COLO668 (cell line): ENCODE results near the gene RPTOR.

ENCODE experiments used
- DNase-seq: peaks from one replicate; lab custom pipeline; 2025; ENCODE audit not compliant: unreplicated experiment; lab: John Stamatoyannopoulos, UW

RPTOR gene

GRCh38 chr17:80660527-80661198 is 116.0 kb downstream of the RPTOR start:
- no peak for DNase-seq

GRCh38 chr17:80662557-80662956 is 117.9 kb downstream of the RPTOR start:
- DNase-seq = no peak

GRCh38 chr17:80663781-80664206 is 119.2 kb downstream of the RPTOR start:
- no peak for DNase-seq

GRCh38 chr17:80664217-80664790 is 119.7 kb downstream of the RPTOR start:
- no peak for DNase-seq

GRCh38 chr17:80665792-80666191 is 121.2 kb downstream of the RPTOR start:
- DNase-seq = no peak

- DNase-seq = no peak
Observed at GRCh38 chr17:80666867-80667266, 122.2 kb downstream of the RPTOR start.

GRCh38 chr17:80667462-80668277 is 123.0 kb downstream of the RPTOR start:
- DNase-seq = no peak

- DNase-seq = no peak
Observed at GRCh38 chr17:80668375-80669148, 123.9 kb downstream of the RPTOR start.

GRCh38 chr17:80671039-80671824 is 126.6 kb downstream of the RPTOR start:
- no peak for DNase-seq

GRCh38 chr17:80671825-80672110 is 127.1 kb downstream of the RPTOR start:
- no peak for DNase-seq

- DNase-seq = no peak
Observed at GRCh38 chr17:80673152-80673920, 128.7 kb downstream of the RPTOR start.

- no peak for DNase-seq
Observed at GRCh38 chr17:80675438-80676095, 130.9 kb downstream of the RPTOR start.

GRCh38 chr17:80676096-80676466 is 131.4 kb downstream of the RPTOR start:
- DNase-seq = no peak

- no peak for DNase-seq
Observed at GRCh38 chr17:80676564-80676963, 131.9 kb downstream of the RPTOR start.

GRCh38 chr17:80677214-80677756 is 132.6 kb downstream of the RPTOR start:
- no peak for DNase-seq

GRCh38 chr17:80679816-80680215 is 135.2 kb downstream of the RPTOR start:
- no peak for DNase-seq

- DNase-seq = no peak
Observed at GRCh38 chr17:80681215-80681614, 136.6 kb downstream of the RPTOR start.

- DNase-seq = no peak
Observed at GRCh38 chr17:80682372-80682771, 137.7 kb downstream of the RPTOR start.

GRCh38 chr17:80683625-80684104 is 139.0 kb downstream of the RPTOR start:
- no peak for DNase-seq
